AG04449 (cell line): Measurements from ENCODE around the gene TCP10L.

Experiments
- CTCF ChIA-PET: fragments of 350-600 bp; formaldehyde crosslinking; extraction: SDS; loops from one replicate; lab custom pipeline; 2021; ENCODE audit warnings: antibody characterized with exemption; lab: Yijun Ruan, JAX
- POLR2A ChIA-PET: fragments of 400-600, 350-600 bp; formaldehyde crosslinking; extraction: SDS; loops from one replicate; lab custom pipeline; 2020; ENCODE audit warnings: antibody characterized with exemption, inconsistent platforms; lab: Yijun Ruan, JAX
- DNase-seq: peaks from one replicate; pipeline ENCODE4 v3.0.0-alpha.2; 2010; ENCODE audit warnings: low read depth, low spot score
- H3K4me3 ChIP-seq: 2 replicates; pipeline ENCODE4 v1.5.1; 2011; ENCODE audit warnings: low read depth, mild to moderate bottlenecking, control low read depth, low read length
- CTCF ChIP-seq: IDR thresholded peaks from one replicate; pipeline ENCODE4 v1.5.1; 2011; ENCODE audit warnings: mild to moderate bottlenecking, moderate library complexity, low read length, control low read depth, inconsistent platforms; ENCODE audit not compliant: insufficient read depth; ENCODE audit errors: missing control alignments

The TCP10L gene

GRCh38 chr21:32529679-32530078 lies 55.6 kb downstream of the TCP10L start:
- H3K4me3 ChIP-seq = no peak overlapping the region
- no peak for DNase-seq
- POLR2A ChIA-PET = no interaction called here
- TF ChIP-seq CTCF = no peak
- CTCF ChIA-PET = no interaction called here

- ChIA-PET CTCF (interaction anchor here (1.1 to 1.5 kb wide), 3 partner anchors 10 to 75 kb away, joined by 3 to 5 read pairs (median 3); no protein-coding TSS in a partner anchor), POLR2A (no interaction called here)
- no peak overlapping the region for H3K4me3 ChIP-seq
- no peak for TF ChIP-seq CTCF
- DNase-seq = no peak
Measured at GRCh38 chr21:32525282-32525681, 60.0 kb downstream of the TCP10L start.

- H3K4me3 ChIP-seq = no peak overlapping the region
- ChIA-PET POLR2A (no interaction called here), CTCF (interaction anchor here (1.0 to 1.5 kb wide), 3 partner anchors 9 to 76 kb away, joined by 3 to 5 read pairs (median 3); no protein-coding TSS in a partner anchor)
- DNase-seq = peak; percentile 71
- TF ChIP-seq CTCF = no peak
Measured at GRCh38 chr21:32523988-32524719, 61.2 kb downstream of the TCP10L start.
